Body of pancreas (tissue), 4 donors: ENCODE measurements around the gene PLEKHG5. TPM values are rescaled to one million over a fixed set of nuclear protein-coding genes. Genes with fewer than 3 reads are reported as not detected.

ENCODE experiments used
- ATAC-seq: fragments of 150-250 bp; one replicate; pipeline ENCODE4 v1.9.1; 2016
- DNase-seq, 4 donors: peaks; one replicate each; pipeline ENCODE4 v3.0.0-alpha.2; 2019
- H3K27ac ChIP-seq, 4 donors: fragments of 200-600 bp; sonication (generic); 1 replicate in 3 of 4; 2 replicates in 1 of 4; pipeline versions ENCODE4 v1.5.1 to v1.6.1; 2016 to 2019; ENCODE audit warnings: mild to moderate bottlenecking in 1 of 4, mixed read lengths in 1 of 4, moderate library complexity in 1 of 4
- H3K27me3 ChIP-seq, 2 donors: fragments of 200-600 bp; sonication (generic); one replicate each; pipeline ENCODE4 v1.6.0; 2016; ENCODE audit warnings: mild to moderate bottlenecking in 1 of 2
- H3K36me3 ChIP-seq, 2 donors: fragments of 200-600 bp; sonication (generic); replicated peaks in 1 of 2; 2 replicates each; pipeline ENCODE4 v1.5.1; 2016; ENCODE audit warnings: low read depth in 2 of 2; ENCODE audit not compliant: insufficient read depth in 1 of 2
- H3K4me1 ChIP-seq: fragments of 200-600 bp; sonication (generic); one replicate; pipeline ENCODE4 v1.6.0; 2016
- H3K4me3 ChIP-seq, 2 donors: fragments of 200-600 bp; sonication (generic); 1 replicate in 1 of 2; 2 replicates in 1 of 2; pipeline ENCODE4 v1.5.1; 2016 to 2019
- H3K9me3 ChIP-seq, 3 donors: fragments of 200-600 bp; sonication (generic); 1 replicate in 2 of 3; 2 replicates in 1 of 3; pipeline ENCODE4 v1.5.1; 2016
- CTCF ChIP-seq, 7 experiments: fragments of 450-650 bp in 4 of 7; fragments of 200-600 bp in 3 of 7; sonication (generic) in 3 of 7; IDR thresholded peaks; one replicate each; pipeline ENCODE4 v1.5.1; 2016 to 2019; ENCODE audit warnings: antibody characterized with exemption in 7 of 7
- POLR2A ChIP-seq, 3 donors: fragments of 450-650 bp; IDR thresholded peaks; one replicate each; pipeline ENCODE4 v1.6.1; 2016; ENCODE audit warnings: antibody characterized with exemption in 3 of 3, mild to moderate bottlenecking in 2 of 3
- WGBS, 2 donors: methylation state at CpG; one replicate each; pipeline ENCODE4 v1.1.5; 2017; 5-methylcytosine and 5-hydroxymethylcytosine counted together
- intact Hi-C: fragments of 100-400 bp; cut with DNase I; formaldehyde crosslinking; loops from one replicate; pipeline ENCODE4 v1.15.1; 2023
- total RNA-seq, 2 donors: library from RNA; depleted of rRNA; stranded (reverse); fragments of >200 nt; gene quantifications; one replicate each; pipeline ENCODE4 v1.1.0, GENCODE V29; 2016

PLEKHG5 gene
- total RNA-seq, 2 donors from 2014 or later: 5.2 to 8.6 TPM

GRCh38 chr1:6427441-6428390, 63.8 kb downstream of the PLEKHG5 start:
- Histone ChIP-seq H3K27me3 (peaks cover 0 to 11% of the 10 kb centered on the region in 2 donors), H3K9me3 (no peaks in the 10 kb centered on the region), H3K36me3 (no peaks in the 10 kb centered on the region), H3K4me3 (no peak overlapping the region), H3K4me1 (peaks cover 32% of the 10 kb centered on the region), H3K27ac (no peak overlapping the region)
- no peak for ATAC-seq
- peak; percentile 41 to 70 (median 57) for DNase-seq
- intact Hi-C loops: no loop called here
- WGBS, 2 donors: 30 to 53% methylated on average over 13 to 26 of the region's 26 CpGs
- TF ChIP-seq CTCF (IDR thresholded peaks at IDR 0.05) (no peak), POLR2A (IDR thresholded peaks at IDR 0.05) (no peak)

GRCh38 chr1:6426972-6427350, 64.5 kb downstream of the PLEKHG5 start:
- no peaks in the 10 kb centered on the region for H3K36me3 ChIP-seq
- H3K27me3 ChIP-seq: peaks cover 0 to 11% of the 10 kb centered on the region in 2 donors
- no peak overlapping the region for H3K27ac ChIP-seq
- no peak overlapping the region for H3K4me3 ChIP-seq
- WGBS, 2 donors: 80 to 83% methylated on average over 7 to 10 of the region's 10 CpGs
- peaks cover 32% of the 10 kb centered on the region for H3K4me1 ChIP-seq
- TF ChIP-seq POLR2A (IDR thresholded peaks at IDR 0.05) (no peak), CTCF (IDR thresholded peaks at IDR 0.05) (no peak)
- ATAC-seq: no peak
- H3K9me3 ChIP-seq: no peaks in the 10 kb centered on the region
- intact Hi-C loops: no loop called here
- no peak for DNase-seq

- H3K9me3 ChIP-seq: no peaks in the 10 kb centered on the region
- 72 to 78% methylated on average over 3 to 9 of the region's 9 CpGs for WGBS, 2 donors
- no peak overlapping the region for H3K4me3 ChIP-seq
- DNase-seq (no peak), ATAC-seq (no peak)
- intact Hi-C loops: no loop called here
- TF ChIP-seq POLR2A (IDR thresholded peaks at IDR 0.05) (no peak), CTCF (IDR thresholded peaks at IDR 0.05) (no peak)
- H3K27me3 ChIP-seq: peaks cover 0 to 11% of the 10 kb centered on the region in 2 donors
- peaks cover 32% of the 10 kb centered on the region for H3K4me1 ChIP-seq
- no peaks in the 10 kb centered on the region for H3K36me3 ChIP-seq
- no peak overlapping the region for H3K27ac ChIP-seq
These were observed 65.0 kb downstream of the PLEKHG5 start for GRCh38 chr1:6426277-6426971.

- DNase-seq (no peak), ATAC-seq (no peak)
- WGBS, 2 donors: 66 to 71% methylated on average over 4 to 6 of the region's 6 CpGs
- no peaks in the 10 kb centered on the region for H3K36me3 ChIP-seq
- H3K27ac ChIP-seq: no peak overlapping the region
- intact Hi-C loops: no loop called here
- peaks cover 32% of the 10 kb centered on the region for H3K4me1 ChIP-seq
- peaks cover 0 to 13% of the 10 kb centered on the region in 2 donors for H3K27me3 ChIP-seq
- no peaks in the 10 kb centered on the region for H3K9me3 ChIP-seq
- TF ChIP-seq CTCF (IDR thresholded peaks at IDR 0.05) (no peak), POLR2A (IDR thresholded peaks at IDR 0.05) (no peak)
- no peak overlapping the region for H3K4me3 ChIP-seq
These were observed 65.8 kb downstream of the PLEKHG5 start for GRCh38 chr1:6425658-6426057.
